ENCODE data around the gene GCLM. TPM values are rescaled to one million over a fixed set of nuclear protein-coding genes. Genes with fewer than 3 reads are reported as not detected.

Gene GCLM
- total and polyA plus RNA-seq, 12 donors: 3.9 to 81.3 (median 30.0) TPM

DNA sequence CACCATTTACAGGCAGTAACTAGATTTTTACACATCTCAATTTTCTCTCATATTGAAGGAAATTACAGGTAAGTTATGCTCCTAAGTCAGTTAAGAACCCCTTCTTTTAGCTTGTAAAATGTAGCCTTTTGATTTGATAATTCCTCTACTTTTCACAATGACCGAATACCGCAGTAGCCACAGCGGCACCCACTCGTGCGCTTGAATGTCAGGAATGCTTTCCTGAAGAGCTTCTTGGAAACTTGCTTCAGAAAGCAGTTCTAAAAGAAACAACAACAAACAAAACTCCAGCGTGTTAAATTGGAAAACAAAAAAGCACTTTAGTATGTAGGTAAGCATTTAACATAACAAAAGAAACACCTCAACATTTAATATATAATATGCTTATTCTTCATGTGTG lies 20.3 kb downstream of the GCLM start:
- no peak for DNase-seq
- TF ChIP-seq, protein P1, sequence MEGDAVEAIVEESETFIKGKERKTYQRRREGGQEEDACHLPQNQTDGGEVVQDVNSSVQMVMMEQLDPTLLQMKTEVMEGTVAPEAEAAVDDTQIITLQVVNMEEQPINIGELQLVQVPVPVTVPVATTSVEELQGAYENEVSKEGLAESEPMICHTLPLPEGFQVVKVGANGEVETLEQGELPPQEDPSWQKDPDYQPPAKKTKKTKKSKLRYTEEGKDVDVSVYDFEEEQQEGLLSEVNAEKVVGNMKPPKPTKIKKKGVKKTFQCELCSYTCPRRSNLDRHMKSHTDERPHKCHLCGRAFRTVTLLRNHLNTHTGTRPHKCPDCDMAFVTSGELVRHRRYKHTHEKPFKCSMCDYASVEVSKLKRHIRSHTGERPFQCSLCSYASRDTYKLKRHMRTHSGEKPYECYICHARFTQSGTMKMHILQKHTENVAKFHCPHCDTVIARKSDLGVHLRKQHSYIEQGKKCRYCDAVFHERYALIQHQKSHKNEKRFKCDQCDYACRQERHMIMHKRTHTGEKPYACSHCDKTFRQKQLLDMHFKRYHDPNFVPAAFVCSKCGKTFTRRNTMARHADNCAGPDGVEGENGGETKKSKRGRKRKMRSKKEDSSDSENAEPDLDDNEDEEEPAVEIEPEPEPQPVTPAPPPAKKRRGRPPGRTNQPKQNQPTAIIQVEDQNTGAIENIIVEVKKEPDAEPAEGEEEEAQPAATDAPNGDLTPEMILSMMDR (IDR thresholded peaks at IDR 0.05): no peak
- TF ChIP-seq POLR2A (IDR thresholded peaks at IDR 0.05): no peak
- WGBS, 4 donors: 86 to 93% (median 89%) methylated on average over 6 of the region's 6 CpGs
- Histone ChIP-seq H3K9me3 (replicated peaks in 1 of 3) (no peaks in the 10 kb centered on the region), H3K27me3 (no peaks in the 10 kb centered on the region), H3K36me3 (replicated peaks in 1 of 2) (peaks cover 0 to 46% of the 10 kb centered on the region in 2 donors), H3K4me1 (replicated peaks in 1 of 2) (no peaks in the 10 kb centered on the region), H3K27ac (no peak overlapping the region), H3K4me3 (no peak overlapping the region)
- intact Hi-C loops (cut with DNase I): no loop called here

DNA sequence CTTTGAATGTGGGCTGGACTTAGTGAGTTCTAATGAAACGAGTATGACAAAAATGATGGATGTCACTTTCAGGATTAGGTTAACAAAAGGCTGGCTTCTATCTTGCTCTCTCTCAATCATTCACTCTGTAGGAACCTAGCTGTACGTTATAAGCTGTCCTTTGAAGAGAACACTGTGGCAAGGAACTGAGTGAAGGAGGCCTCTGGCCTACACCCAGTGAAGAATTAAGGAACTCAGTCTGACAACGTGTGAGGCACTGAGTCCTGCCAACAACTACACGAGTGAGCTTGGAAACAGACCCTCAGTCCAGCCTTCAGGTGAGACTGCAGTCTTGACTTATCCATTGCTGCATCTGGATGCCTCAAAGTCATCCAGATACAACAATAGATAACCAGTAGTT lies 27.0 kb downstream of the GCLM start:
- WGBS, 4 donors: 82 to 87% (median 86%) methylated on average over 4 of the region's 4 CpGs

DNA sequence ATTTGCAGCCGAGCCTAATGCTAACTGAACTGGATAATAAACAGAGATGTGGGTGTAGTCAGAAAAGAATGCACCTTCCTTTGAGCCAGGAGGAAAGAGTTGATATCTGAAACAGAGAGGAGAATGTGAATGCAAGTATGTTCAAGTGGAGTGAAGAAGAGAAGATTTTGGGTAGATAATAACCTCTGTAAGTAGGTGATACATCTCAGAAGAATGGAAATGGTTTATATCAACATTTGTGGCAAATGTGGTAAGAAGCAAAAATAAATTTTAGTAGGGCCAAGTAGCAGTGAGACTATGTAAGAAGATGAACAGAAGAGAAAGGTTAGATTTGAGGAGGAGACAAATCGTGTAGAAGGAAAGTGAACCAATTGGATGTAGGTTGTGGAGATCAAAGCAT lies 28.5 kb downstream of the GCLM start:
- Histone ChIP-seq H3K4me3 (no peak overlapping the region), H3K4me1 (replicated peaks in 1 of 2) (peaks cover 6 to 25% of the 10 kb centered on the region in 2 donors), H3K36me3 (replicated peaks in 1 of 2) (peaks cover 0 to 19% of the 10 kb centered on the region in 2 donors), H3K9me3 (replicated peaks in 1 of 3) (no peaks in the 10 kb centered on the region), H3K27ac (no peak overlapping the region), H3K27me3 (no peaks in the 10 kb centered on the region)
- TF ChIP-seq POLR2A (IDR thresholded peaks at IDR 0.05): no peak
- TF ChIP-seq, protein P1 (IDR thresholded peaks at IDR 0.05): no peak
- WGBS, 4 donors: 92 to 97% (median 96%) methylated on average over 2 of the region's 2 CpGs
- intact Hi-C loops (cut with DNase I): no loop called here
- no peak for DNase-seq

More for the DNA sequence above, 27.0 kb downstream of the GCLM start:
- Histone ChIP-seq H3K4me1 (replicated peaks in 1 of 2) (peaks cover 6 to 14% of the 10 kb centered on the region in 2 donors), H3K27ac (no peak overlapping the region), H3K36me3 (replicated peaks in 1 of 2) (peaks cover 0 to 12% of the 10 kb centered on the region in 2 donors), H3K9me3 (replicated peaks in 1 of 3) (no peaks in the 10 kb centered on the region), H3K4me3 (no peak overlapping the region), H3K27me3 (no peaks in the 10 kb centered on the region)
- DNase-seq: no peak
- intact Hi-C loops (cut with DNase I): no loop called here
- TF ChIP-seq, protein P1 (IDR thresholded peaks at IDR 0.05): no peak
- no peak for TF ChIP-seq POLR2A (IDR thresholded peaks at IDR 0.05)

- H3K4me1 ChIP-seq (replicated peaks in 1 of 2): peaks cover 6 to 25% of the 10 kb centered on the region in 2 donors
- intact Hi-C loops (cut with DNase I): no loop called here
Observed at GRCh38 chr1:93878889-93879586, 30.2 kb downstream of the GCLM start, which contains the start of gene DNTTIP2. Gene DNTTIP2 (minus strand): TSS chr1:93879206. CDS start chr1:93879148, 58 bp downstream.

More at GRCh38 chr1:93878889-93879586, 30.2 kb downstream of the GCLM start, which contains the start of gene DNTTIP2:
- H3K27ac ChIP-seq: peak within 1 kb of the TSS; percentile 80 to 96 (median 81)
- 0 to 2% (median 1%) methylated on average over 15 to 50 of the region's 50 CpGs for WGBS, 4 donors
- TF ChIP-seq, protein P1 (IDR thresholded peaks at IDR 0.05): no peak
- peak; percentile 84 to 93 for TF ChIP-seq POLR2A (IDR thresholded peaks at IDR 0.05)
- no peaks in the 10 kb centered on the region for H3K27me3 ChIP-seq
- no peaks in the 10 kb centered on the region for H3K9me3 ChIP-seq (replicated peaks in 1 of 3)
- peak within 1 kb of the TSS; percentile 50 to 73 (median 58) for H3K4me3 ChIP-seq
- H3K36me3 ChIP-seq (replicated peaks in 1 of 2): peaks cover 0 to 35% of the 10 kb centered on the region in 2 donors
- peak; percentile 92 to 97 (median 94) for DNase-seq

Data from adrenal gland (tissue), 12 donors.